CD4-positive, alpha-beta T cell treated with Interferon gamma for 1 hour (primary cell): ENCODE measurements around the gene PHF21B.
"Not testable (repeated sequence)": the region's sequence is repeated elsewhere in the genome, so short reads cannot be mapped to it uniquely, and the experiment has no call there.

Experiments used
- DNase-seq: peaks from one replicate; pipeline ENCODE4 v3.0.0-alpha.2; 2020

PHF21B gene

GRCh38 chr22:44930711-44931035, 79.1 kb downstream of the PHF21B start:
- DNase-seq = no peak

GRCh38 chr22:44930016-44930710, 79.6 kb downstream of the PHF21B start:
- no peak for DNase-seq

GRCh38 chr22:44929359-44930015, 80.3 kb downstream of the PHF21B start:
- no peak for DNase-seq

GRCh38 chr22:44928711-44929358, 81.0 kb downstream of the PHF21B start:
- DNase-seq = no peak

GRCh38 chr22:44928136-44928463, 81.7 kb downstream of the PHF21B start:
- DNase-seq = no peak

GRCh38 chr22:44927463-44928135, 82.2 kb downstream of the PHF21B start:
- no peak for DNase-seq

- no peak for DNase-seq
Observed at GRCh38 chr22:44926491-44927415, 83.1 kb downstream of the PHF21B start.

GRCh38 chr22:44926124-44926475, 83.7 kb downstream of the PHF21B start:
- DNase-seq = no peak

- no peak for DNase-seq
Observed at GRCh38 chr22:44925465-44926123, 84.2 kb downstream of the PHF21B start.

GRCh38 chr22:44924710-44925109, 85.1 kb downstream of the PHF21B start:
- DNase-seq = no peak

GRCh38 chr22:44924098-44924497, 85.7 kb downstream of the PHF21B start:
- DNase-seq = no peak

- not testable (repeated sequence) for DNase-seq
Observed at GRCh38 chr22:44921766-44922165, 88.0 kb downstream of the PHF21B start.

GRCh38 chr22:44920183-44920582, 89.6 kb downstream of the PHF21B start:
- no peak for DNase-seq

GRCh38 chr22:44919691-44920090, 90.1 kb downstream of the PHF21B start:
- no peak for DNase-seq

GRCh38 chr22:44918925-44919392, 90.8 kb downstream of the PHF21B start:
- no peak for DNase-seq

GRCh38 chr22:44918166-44918924, 91.5 kb downstream of the PHF21B start:
- no peak for DNase-seq

- DNase-seq = no peak
Observed at GRCh38 chr22:44917372-44918165, 92.2 kb downstream of the PHF21B start.

GRCh38 chr22:44916281-44917231, 93.2 kb downstream of the PHF21B start:
- no peak for DNase-seq

- no peak for DNase-seq
Observed at GRCh38 chr22:44915441-44915840, 94.4 kb downstream of the PHF21B start.
